ENCODE results near the gene TENT4A.

Gene TENT4A

GRCh38 chr5:6733411-6734242 is 20.4 kb downstream of the TENT4A start:
- DNase-seq (ENCODE audit: low read depth), result no peak

GRCh38 chr5:6734243-6734700 is 21.0 kb downstream of the TENT4A start:
- no peak for DNase-seq (ENCODE audit: low read depth)

GRCh38 chr5:6734781-6735180 is 21.5 kb downstream of the TENT4A start:
- no peak for DNase-seq (ENCODE audit: low read depth)

GRCh38 chr5:6736106-6736505 is 22.9 kb downstream of the TENT4A start:
- DNase-seq (ENCODE audit: low read depth), result no peak

GRCh38 chr5:6736524-6737042 is 23.4 kb downstream of the TENT4A start:
- no peak for DNase-seq (ENCODE audit: low read depth)

GRCh38 chr5:6737043-6737941 is 24.1 kb downstream of the TENT4A start:
- DNase-seq (ENCODE audit: low read depth), result no peak

GRCh38 chr5:6739603-6740002 is 26.4 kb downstream of the TENT4A start:
- DNase-seq (ENCODE audit: low read depth), result no peak

- no peak for DNase-seq (ENCODE audit: low read depth)
These were observed 27.4 kb downstream of the TENT4A start for GRCh38 chr5:6740586-6741150.

- no peak for DNase-seq (ENCODE audit: low read depth)
These were observed 29.0 kb downstream of the TENT4A start for GRCh38 chr5:6742081-6742758.

- no peak for DNase-seq (ENCODE audit: low read depth)
These were observed 29.9 kb downstream of the TENT4A start for GRCh38 chr5:6743161-6743560.

GRCh38 chr5:6744841-6745705 is 31.8 kb downstream of the TENT4A start:
- DNase-seq (ENCODE audit: low read depth), result no peak

GRCh38 chr5:6745706-6746222 is 32.5 kb downstream of the TENT4A start:
- no peak for DNase-seq (ENCODE audit: low read depth)

- DNase-seq (ENCODE audit: low read depth), result no peak
These were observed 33.0 kb downstream of the TENT4A start for GRCh38 chr5:6746244-6746643.

GRCh38 chr5:6747103-6747502 is 33.9 kb downstream of the TENT4A start:
- DNase-seq (ENCODE audit: low read depth), result no peak

GRCh38 chr5:6748142-6748541 is 34.9 kb downstream of the TENT4A start:
- no peak for DNase-seq (ENCODE audit: low read depth)

GRCh38 chr5:6749026-6749716 is 35.9 kb downstream of the TENT4A start:
- no peak for DNase-seq (ENCODE audit: low read depth)

GRCh38 chr5:6750142-6750840 is 37.1 kb downstream of the TENT4A start:
- no peak for DNase-seq (ENCODE audit: low read depth)

- no peak for DNase-seq (ENCODE audit: low read depth)
These were observed 37.9 kb downstream of the TENT4A start for GRCh38 chr5:6750951-6751685.

GRCh38 chr5:6752236-6752635 is 39.0 kb downstream of the TENT4A start:
- no peak for DNase-seq (ENCODE audit: low read depth)
